Stimulated activated CD4-positive, alpha-beta T cell treated with anti-CD3 and anti-CD28 coated beads, Interleukin-15, amount 100 ng/mL, for 24 hours (primary cell): ENCODE measurements around the gene CDK6.

Experiments used
- DNase-seq: peaks from one replicate; pipeline ENCODE4 v3.0.0-alpha.2; 2020

Gene CDK6

GRCh38 chr7:92699966-92700514 is 136.3 kb downstream of the CDK6 start:
- no peak for DNase-seq

GRCh38 chr7:92699560-92699959 is 136.8 kb downstream of the CDK6 start:
- DNase-seq: no peak

GRCh38 chr7:92698237-92698841 is 138.0 kb downstream of the CDK6 start:
- DNase-seq: no peak

- no peak for DNase-seq
Observed at GRCh38 chr7:92697414-92697813, 139.0 kb downstream of the CDK6 start.

- DNase-seq: no peak
Observed at GRCh38 chr7:92697012-92697411, 139.4 kb downstream of the CDK6 start.

GRCh38 chr7:92696584-92696983 is 139.8 kb downstream of the CDK6 start:
- DNase-seq: no peak

- no peak for DNase-seq
Observed at GRCh38 chr7:92695308-92696261, 140.8 kb downstream of the CDK6 start.

GRCh38 chr7:92694211-92694610 is 142.2 kb downstream of the CDK6 start:
- DNase-seq: no peak

GRCh38 chr7:92693519-92693918 is 142.9 kb downstream of the CDK6 start:
- no peak for DNase-seq

GRCh38 chr7:92691578-92691977 is 144.8 kb downstream of the CDK6 start:
- DNase-seq: no peak

GRCh38 chr7:92685136-92686042 is 151.0 kb downstream of the CDK6 start:
- DNase-seq: peak; percentile 67

- no peak for DNase-seq
Observed at GRCh38 chr7:92684274-92684673, 152.1 kb downstream of the CDK6 start.

GRCh38 chr7:92682903-92683539 is 153.4 kb downstream of the CDK6 start:
- no peak for DNase-seq

GRCh38 chr7:92682330-92682729 is 154.0 kb downstream of the CDK6 start:
- DNase-seq: no peak

GRCh38 chr7:92681633-92682032 is 154.7 kb downstream of the CDK6 start:
- DNase-seq: no peak

- DNase-seq: no peak
Observed at GRCh38 chr7:92680442-92680841, 155.9 kb downstream of the CDK6 start.

- no peak for DNase-seq
Observed at GRCh38 chr7:92678291-92678920, 158.0 kb downstream of the CDK6 start.

- no peak for DNase-seq
Observed at GRCh38 chr7:92674379-92674778, 162.0 kb downstream of the CDK6 start.

- DNase-seq: no peak
Observed at GRCh38 chr7:92671505-92672169, 164.7 kb downstream of the CDK6 start.

- DNase-seq: no peak
Observed at GRCh38 chr7:92670204-92670851, 166.0 kb downstream of the CDK6 start.
